T-helper 22 cell (primary cell): ENCODE data around the gene ARHGAP21.
"Not testable (repeated sequence)": the region's sequence is repeated elsewhere in the genome, so short reads cannot be mapped to it uniquely, and the experiment has no call there.

ENCODE experiments used
- DNase-seq: peaks from one replicate; pipeline ENCODE4 v3.0.0-alpha.2; 2020; ENCODE audit warnings: low read depth

Gene ARHGAP21

GRCh38 chr10:24683554-24683953 lies 40.1 kb downstream of the ARHGAP21 start:
- no peak for DNase-seq

GRCh38 chr10:24681572-24682088 lies 42.1 kb downstream of the ARHGAP21 start:
- DNase-seq = no peak

- DNase-seq = no peak
Observed at GRCh38 chr10:24680647-24681524, 42.8 kb downstream of the ARHGAP21 start.

- DNase-seq = no peak
Observed at GRCh38 chr10:24678757-24679156, 44.9 kb downstream of the ARHGAP21 start.

- no peak for DNase-seq
Observed at GRCh38 chr10:24674892-24675632, 48.6 kb downstream of the ARHGAP21 start.

- no peak for DNase-seq
Observed at GRCh38 chr10:24670964-24671670, 52.6 kb downstream of the ARHGAP21 start.

- no peak for DNase-seq
Observed at GRCh38 chr10:24669285-24669852, 54.3 kb downstream of the ARHGAP21 start.

- DNase-seq = no peak
Observed at GRCh38 chr10:24668247-24668646, 55.4 kb downstream of the ARHGAP21 start.

- no peak for DNase-seq
Observed at GRCh38 chr10:24664991-24665390, 58.7 kb downstream of the ARHGAP21 start.

- DNase-seq = no peak
Observed at GRCh38 chr10:24661376-24661775, 62.3 kb downstream of the ARHGAP21 start.

GRCh38 chr10:24658319-24658718 lies 65.4 kb downstream of the ARHGAP21 start:
- not testable (repeated sequence) for DNase-seq

GRCh38 chr10:24656326-24656725 lies 67.4 kb downstream of the ARHGAP21 start:
- not testable (repeated sequence) for DNase-seq

- no peak for DNase-seq
Observed at GRCh38 chr10:24652381-24652957, 71.2 kb downstream of the ARHGAP21 start.

- DNase-seq = no peak
Observed at GRCh38 chr10:24651923-24652322, 71.8 kb downstream of the ARHGAP21 start.

GRCh38 chr10:24650669-24651391 lies 72.9 kb downstream of the ARHGAP21 start:
- DNase-seq = no peak

GRCh38 chr10:24645784-24646183 lies 77.9 kb downstream of the ARHGAP21 start:
- no peak for DNase-seq

- DNase-seq = no peak
Observed at GRCh38 chr10:24645022-24645421, 78.7 kb downstream of the ARHGAP21 start.

GRCh38 chr10:24643679-24644209 lies 79.9 kb downstream of the ARHGAP21 start:
- no peak for DNase-seq

- no peak for DNase-seq
Observed at GRCh38 chr10:24642921-24643678, 80.6 kb downstream of the ARHGAP21 start.

- DNase-seq = no peak
Observed at GRCh38 chr10:24639124-24639523, 84.6 kb downstream of the ARHGAP21 start.
